Activated CD8-positive, alpha-beta T cell treated with anti-CD3 and anti-CD28 coated beads for 36 hours (primary cell): ENCODE data around the gene ITGB2. TPM values are rescaled to one million over a fixed set of nuclear protein-coding genes. Genes with fewer than 3 reads are reported as not detected.

Experiments
- ATAC-seq: fragments of 200-7000 bp; cut with Tn5 transposase; one replicate; pipeline ENCODE4 v1.10.0; 2021; ENCODE audit warnings: mild to moderate bottlenecking, moderate library complexity
- CTCF ChIA-PET: fragments of 350-600 bp; sonication (Branson Sonifier 250); formaldehyde crosslinking; loops from one replicate; lab custom pipeline; 2021; ENCODE audit warnings: antibody characterized with exemption; lab: Charles Lee
- POLR2A ChIA-PET: fragments of 350-600 bp; sonication (Branson Sonifier 250); formaldehyde crosslinking; loops from one replicate; lab custom pipeline; 2021; ENCODE audit warnings: antibody characterized with exemption; lab: Charles Lee
- DNase-seq: peaks from one replicate; pipeline ENCODE4 v3.0.0-alpha.2; 2020
- H3K27ac Mint-ChIP-seq: one replicate; pipeline ENCODE4 v1.8.0; 2021; ENCODE audit warnings: mild to moderate bottlenecking, mixed read lengths
- H3K27me3 Mint-ChIP-seq: one replicate; pipeline ENCODE4 v1.8.0; 2021; ENCODE audit warnings: mixed read lengths
- H3K36me3 Mint-ChIP-seq: one replicate; pipeline ENCODE4 v1.8.0; 2021; ENCODE audit warnings: low read depth, mixed read lengths
- H3K4me1 Mint-ChIP-seq: one replicate; pipeline ENCODE4 v1.8.0; 2021; ENCODE audit warnings: low read depth, mixed read lengths
- H3K4me3 Mint-ChIP-seq: one replicate; pipeline ENCODE4 v1.8.0; 2021; ENCODE audit warnings: mild to moderate bottlenecking, moderate library complexity, mixed read lengths
- H3K9me3 Mint-ChIP-seq: one replicate; pipeline ENCODE4 v1.8.0; 2021; ENCODE audit warnings: mixed read lengths
- intact Hi-C: fragments of 100-400 bp; cut with micrococcal nuclease; formaldehyde crosslinking; loops from one replicate; pipeline ENCODE4 v1.10.0; 2022
- total RNA-seq, 2 experiments: library from RNA; stranded (reverse); gene quantifications; one replicate each; pipeline ENCODE4 v1.2.3, GENCODE V29; 2021
- TF ChIP-seq, protein P1 (sequence below): fragments of 200-600 bp; IDR thresholded peaks from one replicate; pipeline ENCODE4 v1.8.0; 2022; ENCODE audit warnings: antibody characterized with exemption, mild to moderate bottlenecking

Gene ITGB2
- total RNA-seq, 2 experiments from 2014 or later, result 340 to 343 TPM

DNA sequence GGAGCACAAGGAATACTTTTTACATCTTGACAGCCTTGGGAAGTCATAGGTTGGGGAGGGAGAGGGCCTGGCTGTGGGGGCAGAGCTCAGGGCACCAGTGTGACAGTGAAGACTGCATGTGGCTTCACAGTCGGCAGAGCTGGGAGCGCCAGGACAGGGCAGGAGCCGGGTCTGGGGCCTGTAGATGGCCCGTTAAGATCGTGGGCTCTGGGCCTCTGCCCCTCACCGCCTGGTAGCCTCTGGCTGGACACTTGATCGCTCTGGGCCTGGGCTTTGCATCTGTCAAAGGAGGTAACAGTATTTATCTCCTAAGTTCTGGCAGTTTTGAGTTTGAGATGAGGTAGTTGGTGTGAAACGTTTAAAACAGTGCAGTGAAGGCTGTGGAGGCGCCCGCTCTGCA, 23.9 kb upstream of the ITGB2 start:
- intact Hi-C loops, result no loop called here
- TF ChIP-seq, protein P1, sequence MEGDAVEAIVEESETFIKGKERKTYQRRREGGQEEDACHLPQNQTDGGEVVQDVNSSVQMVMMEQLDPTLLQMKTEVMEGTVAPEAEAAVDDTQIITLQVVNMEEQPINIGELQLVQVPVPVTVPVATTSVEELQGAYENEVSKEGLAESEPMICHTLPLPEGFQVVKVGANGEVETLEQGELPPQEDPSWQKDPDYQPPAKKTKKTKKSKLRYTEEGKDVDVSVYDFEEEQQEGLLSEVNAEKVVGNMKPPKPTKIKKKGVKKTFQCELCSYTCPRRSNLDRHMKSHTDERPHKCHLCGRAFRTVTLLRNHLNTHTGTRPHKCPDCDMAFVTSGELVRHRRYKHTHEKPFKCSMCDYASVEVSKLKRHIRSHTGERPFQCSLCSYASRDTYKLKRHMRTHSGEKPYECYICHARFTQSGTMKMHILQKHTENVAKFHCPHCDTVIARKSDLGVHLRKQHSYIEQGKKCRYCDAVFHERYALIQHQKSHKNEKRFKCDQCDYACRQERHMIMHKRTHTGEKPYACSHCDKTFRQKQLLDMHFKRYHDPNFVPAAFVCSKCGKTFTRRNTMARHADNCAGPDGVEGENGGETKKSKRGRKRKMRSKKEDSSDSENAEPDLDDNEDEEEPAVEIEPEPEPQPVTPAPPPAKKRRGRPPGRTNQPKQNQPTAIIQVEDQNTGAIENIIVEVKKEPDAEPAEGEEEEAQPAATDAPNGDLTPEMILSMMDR, result no peak
- no peak overlapping the region for H3K27ac Mint-ChIP-seq

DNA sequence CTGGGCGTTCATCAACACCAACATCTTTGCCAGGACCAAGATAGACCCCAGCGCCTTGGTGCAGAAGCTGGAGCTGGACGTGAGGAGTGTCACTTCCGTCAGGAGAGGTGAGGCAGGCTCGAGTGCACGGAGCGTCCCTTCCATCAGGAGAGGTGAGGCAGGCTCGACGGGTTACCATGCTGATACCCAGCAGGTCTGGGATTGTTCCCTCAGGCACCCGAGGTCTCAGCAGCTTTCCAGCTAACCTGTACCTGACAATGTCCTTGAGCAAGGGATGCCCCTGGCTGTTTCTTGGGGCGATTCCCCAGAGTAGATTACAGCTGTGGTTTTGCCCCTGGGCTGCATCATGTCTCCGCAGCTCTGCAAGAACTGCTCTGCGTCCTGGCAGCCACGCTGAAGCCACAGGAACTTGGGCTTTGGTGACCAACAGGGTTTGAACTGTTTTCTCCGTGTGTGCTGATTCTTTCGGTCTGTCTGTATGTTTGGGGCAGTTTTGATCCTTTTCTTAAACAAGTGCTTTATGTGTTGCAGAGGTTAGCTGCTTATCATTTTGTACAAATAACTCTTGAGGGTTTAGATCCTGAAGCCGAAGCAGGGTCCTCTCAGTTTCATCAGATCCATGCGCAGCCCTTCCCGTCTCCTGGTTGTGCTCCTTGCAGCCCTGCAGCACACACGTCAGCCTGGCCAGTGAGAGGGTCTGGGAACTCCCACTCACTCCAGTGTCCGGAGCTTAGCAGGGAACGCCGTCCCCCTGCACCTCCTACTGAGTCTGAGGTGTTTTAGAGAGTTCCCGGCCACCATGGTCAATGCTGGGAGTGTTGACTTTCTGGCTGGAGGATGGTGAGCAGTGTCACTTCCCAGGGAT, 23.2 kb upstream of the ITGB2 start:
- peaks cover 24% of the 10 kb centered on the region for H3K36me3 Mint-ChIP-seq
- DNase-seq, result no peak
- H3K4me3 Mint-ChIP-seq, result no peak overlapping the region
- no peak for ATAC-seq
- intact Hi-C loops, result no loop called here
- H3K27ac Mint-ChIP-seq, result no peak overlapping the region
- CTCF ChIA-PET, result interaction anchor here (0.7 to 14.9 kb wide), 8 partner anchors 9 to 195 kb away, joined by 3 to 170 read pairs (median 4); no protein-coding TSS in a partner anchor
- no peaks in the 10 kb centered on the region for H3K9me3 Mint-ChIP-seq
- H3K4me1 Mint-ChIP-seq, result peaks cover 43% of the 10 kb centered on the region
- no peaks in the 10 kb centered on the region for H3K27me3 Mint-ChIP-seq
- POLR2A ChIA-PET, result interaction anchor here (1.3 kb wide), 1 partner anchor 10 kb away, joined by 4 read pairs; no protein-coding TSS in a partner anchor
- TF ChIP-seq, protein P1, result no peak

More for the DNA sequence above, 23.9 kb upstream of the ITGB2 start:
- Mint-ChIP-seq H3K27me3 (no peaks in the 10 kb centered on the region), H3K4me1 (peaks cover 41% of the 10 kb centered on the region), H3K4me3 (no peak overlapping the region), H3K9me3 (no peaks in the 10 kb centered on the region), H3K36me3 (peaks cover 26% of the 10 kb centered on the region)
- POLR2A ChIA-PET, result interaction anchor here (1.0 kb wide), 1 partner anchor 33 kb away, joined by 3 read pairs; no protein-coding TSS in a partner anchor
- CTCF ChIA-PET, result interaction anchor here (0.6 to 14.9 kb wide), 5 partner anchors 10 to 603 kb away, joined by 3 to 170 read pairs (median 4); no protein-coding TSS in a partner anchor
- DNase-seq (no peak), ATAC-seq (no peak)

DNA sequence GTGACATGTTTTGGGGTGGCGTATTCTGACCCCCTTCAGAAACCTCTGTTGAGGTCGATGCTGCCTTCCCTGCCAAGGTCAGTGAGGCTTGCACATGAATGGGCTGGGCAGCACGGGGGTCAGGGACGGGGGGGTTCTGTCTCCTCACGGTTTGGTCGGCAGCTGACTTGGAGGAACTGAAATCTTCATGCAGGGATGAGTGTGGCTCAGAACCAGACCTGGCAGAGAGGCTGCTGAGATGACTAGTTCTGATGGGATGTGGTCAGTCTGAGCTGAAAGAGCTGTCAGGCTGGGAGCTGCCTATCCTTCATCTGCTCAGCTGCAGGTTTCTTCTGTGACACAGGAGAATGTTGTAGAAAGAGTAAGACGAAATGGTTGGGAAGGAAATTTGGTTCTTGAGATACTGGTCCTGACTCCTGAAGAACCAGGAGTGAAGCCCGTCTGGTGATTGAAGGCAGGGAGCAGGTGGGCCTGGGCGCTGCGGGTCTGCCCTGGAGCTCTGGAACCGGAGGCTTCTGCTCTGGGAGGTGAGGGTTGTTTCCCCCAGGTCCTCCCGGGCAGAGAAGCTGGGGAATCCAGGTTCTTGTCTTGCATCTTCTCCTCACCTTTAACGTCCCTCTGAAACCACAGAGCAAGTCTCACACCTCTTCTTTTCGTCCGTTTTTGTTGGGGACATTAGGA, 22.4 kb upstream of the ITGB2 start:
- Mint-ChIP-seq H3K27me3 (no peaks in the 10 kb centered on the region), H3K36me3 (peaks cover 24% of the 10 kb centered on the region), H3K9me3 (no peaks in the 10 kb centered on the region), H3K4me1 (peaks cover 49% of the 10 kb centered on the region), H3K4me3 (no peak overlapping the region), H3K27ac (no peak overlapping the region)
- ATAC-seq (no peak), DNase-seq (no peak)
- intact Hi-C loops, result no loop called here
- ChIA-PET CTCF (interaction anchor here (0.7 to 14.9 kb wide), 10 partner anchors 8 to 196 kb away, joined by 3 to 170 read pairs (median 3); partner anchors contain the start of gene UBE2G2), POLR2A (interaction anchor here (0.6 to 1.3 kb wide), 2 partner anchors 9 to 28 kb away, joined by 3 to 4 read pairs; no protein-coding TSS in a partner anchor)
- TF ChIP-seq, protein P1, result no peak

DNA sequence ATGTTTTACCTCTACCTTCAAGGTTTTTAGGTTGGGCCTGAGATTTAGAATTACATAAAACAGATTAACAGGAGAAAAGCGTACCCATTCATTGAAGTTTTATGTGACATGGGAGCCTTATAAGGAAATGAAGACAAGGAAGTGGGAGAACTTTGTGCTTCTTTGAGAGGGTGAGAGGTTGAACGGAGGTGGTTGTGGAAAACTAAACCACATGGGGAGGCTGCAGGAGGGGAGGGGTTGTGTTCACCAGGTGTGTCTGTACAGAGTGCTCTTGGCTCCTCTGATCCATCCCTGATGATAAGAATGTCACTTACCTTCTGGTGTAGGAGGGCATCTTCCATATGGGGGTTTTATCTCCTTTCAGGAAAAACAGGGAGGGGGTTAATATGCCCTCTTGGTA, 21.9 kb upstream of the ITGB2 start:
- no peaks in the 10 kb centered on the region for H3K27me3 Mint-ChIP-seq
- H3K4me3 Mint-ChIP-seq, result peak overlapping the region; percentile 43
- no peak for ATAC-seq

More for the DNA sequence above, 21.9 kb upstream of the ITGB2 start:
- ChIA-PET POLR2A (interaction anchor here (0.6 to 1.3 kb wide), 3 partner anchors 8 to 188 kb away, joined by 3 to 4 read pairs (median 3); no protein-coding TSS in a partner anchor), CTCF (interaction anchor here (1.0 to 14.9 kb wide), 7 partner anchors 11 to 197 kb away, joined by 3 to 170 read pairs (median 3); partner anchors contain the start of gene UBE2G2)
- intact Hi-C loops, result no loop called here
- no peak for DNase-seq
- H3K9me3 Mint-ChIP-seq, result no peaks in the 10 kb centered on the region
- peaks cover 51% of the 10 kb centered on the region for H3K4me1 Mint-ChIP-seq
- no peak overlapping the region for H3K27ac Mint-ChIP-seq
- peaks cover 24% of the 10 kb centered on the region for H3K36me3 Mint-ChIP-seq
- TF ChIP-seq, protein P1, result no peak
